IPS-11a (cell line): ENCODE measurements around the gene RAB20.
"Not testable (repeated sequence)": the region's sequence is repeated elsewhere in the genome, so short reads cannot be mapped to it uniquely, and the experiment has no call there.

ENCODE experiments used
- H3K4me3 ChIP-seq: one replicate; pipeline ENCODE4 v1.5.1; 2013; ENCODE audit warnings: low read depth, low read length, control low read depth

Gene RAB20

GRCh38 chr13:110575322-110576069 is 14.0 kb upstream of the RAB20 start:
- no peak overlapping the region for H3K4me3 ChIP-seq

GRCh38 chr13:110574161-110574560 is 12.6 kb upstream of the RAB20 start:
- H3K4me3 ChIP-seq, result no peak overlapping the region

- no peak overlapping the region for H3K4me3 ChIP-seq
These were observed 11.2 kb upstream of the RAB20 start for GRCh38 chr13:110572778-110573118.

- H3K4me3 ChIP-seq, result no peak overlapping the region
These were observed 10.6 kb upstream of the RAB20 start for GRCh38 chr13:110571896-110572777.

- no peak overlapping the region for H3K4me3 ChIP-seq
These were observed 9.4 kb upstream of the RAB20 start for GRCh38 chr13:110570886-110571285.

- not testable (repeated sequence) for H3K4me3 ChIP-seq
These were observed 8.4 kb upstream of the RAB20 start for GRCh38 chr13:110569962-110570361.

GRCh38 chr13:110568612-110569011 is 7.1 kb upstream of the RAB20 start:
- H3K4me3 ChIP-seq, result no peak overlapping the region

- H3K4me3 ChIP-seq, result no peak overlapping the region
These were observed 4.6 kb upstream of the RAB20 start for GRCh38 chr13:110566171-110566570.

- no peak overlapping the region for H3K4me3 ChIP-seq
These were observed 3.8 kb upstream of the RAB20 start for GRCh38 chr13:110565296-110565695.

- H3K4me3 ChIP-seq, result no peak overlapping the region
These were observed 3.0 kb upstream of the RAB20 start for GRCh38 chr13:110564472-110564985.

GRCh38 chr13:110563463-110563774 is 1.9 kb upstream of the RAB20 start:
- H3K4me3 ChIP-seq, result no peak overlapping the region

GRCh38 chr13:110562696-110563462 is 1.4 kb upstream of the RAB20 start:
- peak overlapping the region; percentile 13 for H3K4me3 ChIP-seq

- peak overlapping the region; percentile 80 for H3K4me3 ChIP-seq
These were observed 595 bp upstream of the RAB20 start for GRCh38 chr13:110562036-110562597.

- H3K4me3 ChIP-seq, result peak overlapping the region; percentile 88
These were observed 750 bp downstream of the RAB20 start for GRCh38 chr13:110560601-110561343.

- H3K4me3 ChIP-seq, result peak overlapping the region; percentile 88
These were observed 1.5 kb downstream of the RAB20 start for GRCh38 chr13:110559986-110560385.

GRCh38 chr13:110559429-110559943 is 2.0 kb downstream of the RAB20 start:
- no peak overlapping the region for H3K4me3 ChIP-seq

- H3K4me3 ChIP-seq, result no peak overlapping the region
These were observed 3.8 kb downstream of the RAB20 start for GRCh38 chr13:110557610-110558305.

- H3K4me3 ChIP-seq, result no peak overlapping the region
These were observed 4.4 kb downstream of the RAB20 start for GRCh38 chr13:110557082-110557481.

- H3K4me3 ChIP-seq, result no peak overlapping the region
These were observed 5.3 kb downstream of the RAB20 start for GRCh38 chr13:110556224-110556606.
